KG1 (cell line): ENCODE measurements around the gene UQCRC1.
"Not testable (repeated sequence)": the region's sequence is repeated elsewhere in the genome, so short reads cannot be mapped to it uniquely, and the experiment has no call there.

ENCODE experiments used
- DNase-seq: peaks from one replicate; lab custom pipeline; 2025; lab: John Stamatoyannopoulos, UW

UQCRC1 gene

DNA sequence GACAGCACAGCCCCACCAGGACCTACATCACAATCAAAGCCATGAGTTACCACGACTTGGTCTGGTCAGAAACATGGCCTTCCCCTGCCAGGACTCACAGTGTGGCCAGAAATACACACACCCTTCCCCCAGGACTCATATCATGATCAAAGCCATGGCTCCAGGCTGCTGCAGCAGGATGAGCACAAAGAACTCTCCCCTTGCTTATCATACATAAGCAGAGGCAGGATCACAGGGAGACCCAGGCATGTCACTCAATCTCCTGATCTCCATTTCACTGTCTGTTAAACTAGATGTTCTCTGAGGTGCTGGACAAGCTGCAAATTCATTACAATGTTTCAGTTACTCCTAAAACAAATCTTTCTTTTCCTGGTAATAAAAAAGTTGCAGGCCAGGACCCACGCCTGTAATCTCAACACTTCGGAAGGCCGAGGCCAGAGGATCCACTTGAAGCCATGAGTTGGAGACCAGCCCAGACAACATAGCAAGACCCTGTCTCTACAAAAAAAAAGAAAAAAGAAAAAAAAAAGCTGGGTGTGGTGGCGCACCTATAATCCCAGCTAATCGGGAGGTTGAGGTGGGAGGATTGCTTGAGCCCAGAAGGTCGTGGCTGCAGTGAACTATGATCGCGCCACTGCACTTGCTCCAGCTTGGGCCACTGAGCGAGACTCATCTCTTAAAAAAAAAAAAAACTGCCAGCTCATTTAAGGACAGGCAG, 54.1 kb downstream of the UQCRC1 start:
- DNase-seq: no peak

- DNase-seq: no peak
These were observed 55.3 kb downstream of the UQCRC1 start for GRCh38 chr3:48553886-48554845.

- DNase-seq: no peak
These were observed 56.1 kb downstream of the UQCRC1 start for GRCh38 chr3:48553361-48553760.

DNA sequence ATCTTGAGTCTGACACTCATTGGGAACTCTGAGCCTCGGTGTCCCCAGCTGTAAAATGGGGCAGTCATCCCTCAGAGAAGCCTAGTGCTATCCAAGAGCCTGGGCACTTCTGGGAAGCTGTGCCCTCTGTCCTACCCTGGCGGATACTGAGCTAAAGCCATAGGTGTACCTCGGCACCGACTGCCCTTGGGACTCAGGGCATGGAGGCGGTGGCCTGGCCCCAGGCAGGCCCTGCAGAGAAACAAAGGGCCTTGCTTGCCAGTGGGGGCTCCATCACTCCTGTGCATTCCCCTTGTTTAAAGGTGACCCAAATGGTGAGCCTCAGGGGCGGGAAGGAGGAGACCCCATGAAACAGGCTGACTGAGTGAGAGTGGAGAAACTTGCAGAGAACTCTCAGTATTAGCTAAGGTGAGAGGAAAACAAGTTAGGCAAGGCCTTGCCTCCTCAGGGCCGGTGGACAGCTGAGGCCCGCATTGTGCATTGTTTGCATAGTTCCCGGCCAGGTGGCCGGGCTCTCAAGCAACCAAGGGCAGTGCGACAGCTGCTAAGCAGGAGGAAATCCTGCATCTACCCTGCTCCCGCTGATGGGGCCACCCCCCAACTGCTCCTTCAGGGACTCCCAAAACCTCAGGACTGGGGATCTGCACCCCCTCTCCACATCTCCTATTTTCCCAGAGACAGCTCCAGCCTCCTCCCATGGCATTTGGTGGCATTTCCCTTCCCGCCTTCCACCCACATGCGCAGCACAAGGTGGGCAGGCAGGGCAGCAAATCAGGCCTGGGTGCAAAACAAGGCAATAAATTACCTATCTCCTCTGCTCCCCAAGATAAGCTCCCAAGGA, 57.1 kb downstream of the UQCRC1 start:
- DNase-seq: no peak

- DNase-seq: not testable (repeated sequence)
These were observed 57.8 kb downstream of the UQCRC1 start for GRCh38 chr3:48551651-48552050.
